SJCRH30 (cell line): ENCODE measurements around the gene ASAP2. TPM values are rescaled to one million over a fixed set of nuclear protein-coding genes. Genes with fewer than 3 reads are reported as not detected.
A peak's percentile ranks its signal among the peaks of the same experiment; 100 is the strongest.

Experiments
- DNase-seq, 2 experiments: peaks; one replicate each; pipeline ENCODE4 v3.0.0-alpha.2; 2015 to 2020
- H3K27ac ChIP-seq: fragments of 250-450 bp; sonication (Bioruptor Pico); 2 replicates; pipeline ENCODE4 v1.5.1; 2020; ENCODE audit warnings: mild to moderate bottlenecking, moderate library complexity
- H3K27me3 ChIP-seq: fragments of 250-450 bp; sonication (Bioruptor Pico); 2 replicates; pipeline ENCODE4 v1.5.1; 2020; ENCODE audit warnings: mild to moderate bottlenecking, moderate library complexity
- H3K36me3 ChIP-seq: fragments of 250-450 bp; sonication (Bioruptor Pico); 2 replicates; pipeline ENCODE4 v1.5.1; 2020; ENCODE audit warnings: mild to moderate bottlenecking, moderate library complexity
- H3K4me1 ChIP-seq: fragments of 250-450 bp; sonication (Bioruptor Pico); 2 replicates; pipeline ENCODE4 v1.5.1; 2020; ENCODE audit warnings: mild to moderate bottlenecking, moderate library complexity
- H3K4me3 ChIP-seq: fragments of 250-450 bp; sonication (Bioruptor Pico); 2 replicates; pipeline ENCODE4 v1.5.1; 2020; ENCODE audit warnings: mild to moderate bottlenecking, moderate library complexity
- H3K9me3 ChIP-seq: fragments of 250-450 bp; sonication (Bioruptor Pico); replicated peaks from 2 replicates; pipeline ENCODE4 v1.5.1; 2020; ENCODE audit warnings: mild to moderate bottlenecking, moderate library complexity
- total RNA-seq: library from RNA; depleted of rRNA; stranded (reverse); fragments of >200 nt; shearing (Covaris generic); gene quantifications from 2 replicates; pipeline ENCODE4 v1.2.3, GENCODE V29; 2014

Gene ASAP2
- total RNA-seq, 1 experiment from 2014 or later: 32.6 TPM

- Histone ChIP-seq H3K27me3 (no peaks in the 10 kb centered on the region), H3K27ac (no peak overlapping the region), H3K9me3 (no peaks in the 10 kb centered on the region), H3K4me3 (no peak overlapping the region), H3K4me1 (no peaks in the 10 kb centered on the region), H3K36me3 (peaks cover 41% of the 10 kb centered on the region)
- DNase-seq: no peak
Measured at GRCh38 chr2:9407363-9407811, 200.8 kb downstream of the ASAP2 start.

GRCh38 chr2:9408641-9409151 is 202.1 kb downstream of the ASAP2 start:
- no peak overlapping the region for H3K4me3 ChIP-seq
- peaks cover 36% of the 10 kb centered on the region for H3K36me3 ChIP-seq
- no peaks in the 10 kb centered on the region for H3K9me3 ChIP-seq
- no peaks in the 10 kb centered on the region for H3K27me3 ChIP-seq
- DNase-seq: no peak
- H3K27ac ChIP-seq: no peak overlapping the region
- H3K4me1 ChIP-seq: no peaks in the 10 kb centered on the region

- Histone ChIP-seq H3K27ac (no peak overlapping the region), H3K4me1 (no peaks in the 10 kb centered on the region), H3K9me3 (no peaks in the 10 kb centered on the region), H3K36me3 (peaks cover 40% of the 10 kb centered on the region), H3K4me3 (no peak overlapping the region), H3K27me3 (no peaks in the 10 kb centered on the region)
- no peak for DNase-seq
Measured at GRCh38 chr2:9410108-9410507, 203.5 kb downstream of the ASAP2 start.

DNA sequence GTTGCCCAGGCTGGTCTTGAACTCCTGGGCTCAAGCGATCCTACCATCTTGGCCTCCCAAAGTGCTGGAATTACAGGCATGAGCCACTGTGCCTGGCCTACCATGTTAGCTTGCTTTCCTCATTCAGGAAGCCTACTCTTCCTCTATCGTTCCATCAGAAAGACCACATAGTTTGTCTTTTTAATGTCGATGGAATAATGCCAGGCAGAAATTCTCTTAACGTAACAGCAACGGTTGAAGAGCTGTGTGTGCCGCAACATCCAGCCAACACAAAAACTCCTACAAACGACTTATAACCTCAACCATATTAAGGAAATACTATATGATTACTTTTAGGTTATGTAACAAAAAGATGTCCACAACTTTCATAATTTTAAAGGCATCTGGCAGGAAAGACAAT is 206.2 kb downstream of the ASAP2 start:
- Histone ChIP-seq H3K4me1 (no peaks in the 10 kb centered on the region), H3K27ac (no peak overlapping the region), H3K27me3 (no peaks in the 10 kb centered on the region), H3K36me3 (peaks cover 31% of the 10 kb centered on the region), H3K9me3 (no peaks in the 10 kb centered on the region), H3K4me3 (no peak overlapping the region)
- DNase-seq: no peak

DNA sequence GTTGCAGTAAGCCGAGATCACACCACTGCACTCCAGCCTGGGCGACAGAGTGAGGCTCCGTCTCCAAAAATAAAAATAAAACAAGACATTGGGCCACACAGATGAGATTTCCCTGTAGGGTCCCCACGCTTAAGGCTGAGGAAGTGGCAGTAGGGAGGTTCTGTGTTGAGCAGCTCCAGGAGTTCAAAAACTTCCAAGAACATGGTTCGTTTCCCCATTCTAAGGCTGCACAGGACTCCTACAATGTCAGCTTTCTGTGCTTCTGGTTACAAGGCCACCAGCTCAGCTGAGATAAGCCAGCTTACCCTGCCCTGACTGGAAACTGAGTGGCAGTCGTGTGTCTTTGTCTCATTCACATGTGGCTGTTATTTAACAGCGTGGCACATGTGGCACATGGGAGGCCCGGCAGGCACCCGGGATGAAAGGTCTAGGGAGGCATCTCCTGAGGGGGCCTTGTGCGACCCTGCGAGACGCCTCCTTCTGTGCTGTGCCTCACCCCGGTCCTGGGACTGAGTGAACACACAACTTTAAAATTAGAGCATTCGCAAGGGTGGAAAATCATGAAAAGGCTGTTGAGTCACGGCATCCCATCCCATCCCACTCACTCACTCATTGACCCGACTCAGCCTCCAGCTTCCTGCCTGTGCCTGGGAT is 209.0 kb downstream of the ASAP2 start:
- H3K4me3 ChIP-seq: no peak overlapping the region
- no peak overlapping the region for H3K27ac ChIP-seq
- no peaks in the 10 kb centered on the region for H3K27me3 ChIP-seq
- no peak for DNase-seq
- H3K36me3 ChIP-seq: peaks cover 26% of the 10 kb centered on the region
- no peaks in the 10 kb centered on the region for H3K4me1 ChIP-seq
- no peaks in the 10 kb centered on the region for H3K9me3 ChIP-seq

DNA sequence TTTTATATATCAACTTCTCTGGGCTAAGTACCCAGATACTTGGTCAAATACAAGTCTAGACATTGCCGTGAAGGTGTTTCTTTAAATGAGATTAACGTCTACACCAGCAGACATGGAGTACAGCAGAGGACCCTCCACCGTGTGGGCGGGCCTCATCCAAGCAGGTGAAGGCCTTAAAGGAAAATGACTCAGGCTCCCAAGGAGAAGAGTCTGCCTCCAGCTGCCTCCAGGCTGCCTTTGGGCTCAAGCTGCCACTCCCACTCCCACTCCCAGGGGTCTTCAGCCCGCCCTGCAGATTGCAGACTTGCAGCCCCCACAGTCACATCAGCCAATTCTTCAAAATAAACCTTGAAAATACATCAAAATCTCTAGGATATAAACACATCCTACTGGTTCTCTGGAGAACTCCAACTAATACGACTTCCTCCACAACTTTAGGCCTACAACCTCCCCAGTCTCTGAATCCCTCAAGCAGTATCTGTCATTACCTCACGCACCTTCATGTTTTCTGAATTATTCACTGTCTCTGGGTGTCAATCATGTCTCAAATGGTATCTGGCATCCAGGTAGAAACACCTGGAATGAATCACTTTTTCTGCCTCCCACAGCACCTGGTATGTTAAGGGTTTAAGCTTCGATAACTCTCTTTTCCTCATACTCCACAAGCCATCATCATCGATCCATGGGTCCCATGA is 209.8 kb downstream of the ASAP2 start:
- no peak for DNase-seq

GRCh38 chr2:9416962-9417316 is 210.3 kb downstream of the ASAP2 start:
- no peaks in the 10 kb centered on the region for H3K4me1 ChIP-seq
- H3K9me3 ChIP-seq: no peaks in the 10 kb centered on the region
- peaks cover 16% of the 10 kb centered on the region for H3K36me3 ChIP-seq
- no peak overlapping the region for H3K27ac ChIP-seq
- DNase-seq: no peak
- no peak overlapping the region for H3K4me3 ChIP-seq
- no peaks in the 10 kb centered on the region for H3K27me3 ChIP-seq

More for the DNA sequence above, 209.8 kb downstream of the ASAP2 start:
- Histone ChIP-seq H3K27me3 (no peaks in the 10 kb centered on the region), H3K4me3 (no peak overlapping the region), H3K27ac (no peak overlapping the region), H3K9me3 (no peaks in the 10 kb centered on the region), H3K4me1 (no peaks in the 10 kb centered on the region), H3K36me3 (peaks cover 18% of the 10 kb centered on the region)

- H3K27ac ChIP-seq: no peak overlapping the region
- no peak overlapping the region for H3K4me3 ChIP-seq
- H3K9me3 ChIP-seq: no peaks in the 10 kb centered on the region
- H3K36me3 ChIP-seq: peaks cover 15% of the 10 kb centered on the region
- no peak for DNase-seq
- no peaks in the 10 kb centered on the region for H3K27me3 ChIP-seq
- no peaks in the 10 kb centered on the region for H3K4me1 ChIP-seq
Measured at GRCh38 chr2:9417725-9418124, 211.1 kb downstream of the ASAP2 start.

- H3K27me3 ChIP-seq: no peaks in the 10 kb centered on the region
- H3K4me3 ChIP-seq: no peak overlapping the region
- H3K9me3 ChIP-seq: no peaks in the 10 kb centered on the region
- no peak for DNase-seq
- H3K27ac ChIP-seq: no peak overlapping the region
- H3K36me3 ChIP-seq: peaks cover 9% of the 10 kb centered on the region
- no peaks in the 10 kb centered on the region for H3K4me1 ChIP-seq
Measured at GRCh38 chr2:9418746-9419145, 212.1 kb downstream of the ASAP2 start.

DNA sequence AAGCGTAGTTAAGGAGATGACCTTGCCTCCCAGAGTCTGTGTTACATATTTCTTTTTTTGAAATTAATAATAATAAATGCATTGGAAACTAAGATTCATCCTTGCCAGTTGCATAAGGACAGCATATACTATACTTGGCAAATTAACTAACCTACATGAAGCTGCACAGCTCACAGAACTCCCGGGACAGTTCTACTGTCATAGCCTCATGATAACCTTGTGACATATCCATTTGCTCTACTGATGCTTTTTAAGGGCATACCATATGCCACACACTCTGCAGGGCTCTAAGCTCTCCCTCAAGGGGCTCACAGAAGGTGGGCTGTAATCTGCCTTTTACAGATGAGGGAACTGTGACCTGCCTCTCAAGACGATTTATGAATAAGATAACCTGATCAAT is 212.9 kb downstream of the ASAP2 start:
- no peak for DNase-seq
- no peak overlapping the region for H3K4me3 ChIP-seq
- no peak overlapping the region for H3K27ac ChIP-seq
- peaks cover 6% of the 10 kb centered on the region for H3K36me3 ChIP-seq
- peaks cover 4% of the 10 kb centered on the region for H3K4me1 ChIP-seq
- no peaks in the 10 kb centered on the region for H3K27me3 ChIP-seq
- no peaks in the 10 kb centered on the region for H3K9me3 ChIP-seq

DNA sequence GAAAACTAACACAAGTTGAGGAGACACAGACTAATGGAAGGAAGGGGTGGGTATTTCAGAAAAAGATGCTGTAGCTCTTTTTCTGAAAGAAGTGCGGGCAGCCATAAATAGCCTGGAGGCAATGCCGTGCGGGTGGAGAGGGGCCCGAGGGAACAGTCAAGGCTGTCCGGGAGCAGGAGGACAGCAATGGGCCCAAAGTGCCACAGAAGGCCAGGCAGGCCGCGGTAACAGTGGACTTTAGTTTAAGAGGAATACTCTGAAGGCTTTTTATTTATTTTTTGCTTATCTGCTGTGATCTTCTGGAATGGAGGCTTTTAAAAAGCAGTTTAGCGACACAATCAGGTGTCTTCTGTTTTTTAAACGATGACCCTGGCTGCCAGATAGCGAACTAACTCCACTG is 213.9 kb downstream of the ASAP2 start:
- DNase-seq: no peak
- H3K9me3 ChIP-seq: no peaks in the 10 kb centered on the region
- no peaks in the 10 kb centered on the region for H3K27me3 ChIP-seq
- H3K27ac ChIP-seq: no peak overlapping the region
- H3K36me3 ChIP-seq: peaks cover 6% of the 10 kb centered on the region
- peaks cover 10% of the 10 kb centered on the region for H3K4me1 ChIP-seq
- no peak overlapping the region for H3K4me3 ChIP-seq

GRCh38 chr2:9422321-9423099 is 215.9 kb downstream of the ASAP2 start:
- peak overlapping the region; percentile 64 for H3K27ac ChIP-seq
- peaks cover 6% of the 10 kb centered on the region for H3K36me3 ChIP-seq
- DNase-seq: peak; percentile 34 to 54
- H3K9me3 ChIP-seq: no peaks in the 10 kb centered on the region
- H3K4me1 ChIP-seq: peaks cover 10% of the 10 kb centered on the region
- peak overlapping the region; percentile 91 for H3K4me3 ChIP-seq
- no peaks in the 10 kb centered on the region for H3K27me3 ChIP-seq

DNA sequence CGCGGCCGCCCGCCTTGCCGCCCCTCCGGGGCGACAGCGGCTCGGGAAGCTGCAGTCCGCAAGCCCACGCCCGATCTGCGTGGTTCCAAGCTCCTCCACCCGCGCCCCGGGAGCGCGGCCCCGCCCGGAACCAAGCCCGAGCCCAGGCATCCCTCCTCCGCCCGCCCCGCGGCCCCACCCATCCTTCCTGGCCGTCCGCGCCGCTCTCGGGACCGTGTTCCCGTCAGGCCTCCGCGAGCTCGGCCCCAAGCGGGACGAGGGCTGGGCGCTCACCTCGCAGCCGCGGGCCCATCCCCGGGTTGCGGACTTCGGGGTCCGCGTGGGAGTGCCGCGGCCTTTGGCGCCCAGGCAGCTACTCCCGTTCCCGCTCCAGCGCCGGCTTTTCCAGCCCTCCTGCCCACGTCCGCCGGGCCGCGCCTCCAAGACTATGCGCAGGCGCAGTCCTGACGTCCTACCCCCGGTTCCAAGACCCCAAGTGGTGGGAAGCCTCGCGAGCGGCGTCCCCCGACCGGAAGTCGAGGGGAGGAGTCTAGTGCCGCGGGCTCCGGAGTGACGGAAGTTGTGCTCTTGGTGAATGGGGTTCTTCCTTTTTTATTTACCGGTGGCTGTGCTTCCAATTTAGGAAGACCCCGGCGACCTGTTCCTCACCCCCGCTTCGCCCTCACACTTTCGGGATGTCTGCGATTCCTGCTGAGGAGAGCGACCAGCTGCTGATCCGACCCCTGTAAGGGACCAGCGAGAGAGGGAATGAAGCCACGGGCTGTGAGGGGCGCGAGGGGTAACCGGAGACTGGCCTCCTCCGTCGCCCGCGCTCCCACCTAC is 216.7 kb downstream of the ASAP2 start, which contains the start of the genes CPSF3 and ITGB1BP1:
TSS of gene CPSF3 (plus strand) at position 555 of the 822 bp plus-strand sequence. CDS start at position 675, 120 bp downstream.
TSS of gene ITGB1BP1 (minus strand) at position 429 of the 822 bp plus-strand sequence. CDS start 4,831 bp downstream, outside the sequence.
- Histone ChIP-seq H3K36me3 (no peaks in the 10 kb centered on the region; the same call in 1 of the 2 replicates), H3K9me3 (no peaks in the 10 kb centered on the region), H3K27ac (peak within 1 kb of the TSS; percentile 64), H3K4me1 (peaks cover 10% of the 10 kb centered on the region), H3K4me3 (peak within 1 kb of the TSS; percentile 91), H3K27me3 (no peaks in the 10 kb centered on the region)
- peak; percentile 99 for DNase-seq

GRCh38 chr2:9423922-9424272 is 217.3 kb downstream of the ASAP2 start:
- DNase-seq: no peak
- peaks cover 4% of the 10 kb centered on the region; the same call in 1 of the 2 replicates for H3K36me3 ChIP-seq
- H3K27me3 ChIP-seq: no peaks in the 10 kb centered on the region
- no peaks in the 10 kb centered on the region for H3K9me3 ChIP-seq
- peaks cover 10% of the 10 kb centered on the region for H3K4me1 ChIP-seq
- H3K27ac ChIP-seq: peak overlapping the region; percentile 64
- H3K4me3 ChIP-seq: peak overlapping the region; percentile 91
